Lower leg skin (tissue), 3 donors: Measurements from ENCODE around the gene CAP1.

ENCODE experiments used
- POLR2A ChIP-seq, 2 donors: fragments of 450-650 bp; IDR thresholded peaks; one replicate each; pipeline ENCODE4 v1.6.1; 2016 to 2017; ENCODE audit warnings: antibody characterized with exemption in 2 of 2, mild to moderate bottlenecking in 1 of 2, moderate library complexity in 1 of 2
- TF ChIP-seq, protein P1 (sequence below), 3 donors: fragments of 450-650 bp; IDR thresholded peaks; one replicate each; pipeline ENCODE4 v1.5.1; 2016; ENCODE audit warnings: antibody characterized with exemption in 3 of 3, mild to moderate bottlenecking in 3 of 3, moderate library complexity in 2 of 3

DNA sequence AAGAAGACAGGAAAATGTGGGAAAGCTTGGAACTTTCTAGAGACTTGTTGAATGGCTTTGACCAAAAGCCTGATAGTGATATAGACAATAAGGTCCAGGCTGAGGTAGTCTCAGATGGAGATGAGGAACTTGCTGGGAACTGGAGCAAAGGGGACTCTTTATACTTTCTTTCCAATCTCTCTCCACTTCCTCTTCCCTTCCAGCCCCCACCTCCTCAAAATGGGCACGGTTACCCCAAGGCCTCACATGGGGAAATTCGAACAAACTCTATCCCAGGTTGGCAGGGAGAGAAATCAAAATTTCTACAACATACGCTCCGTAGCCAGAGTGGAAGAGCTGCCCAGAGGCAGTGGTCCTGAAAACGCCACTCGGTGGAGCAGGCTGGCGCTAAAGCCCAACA lies 41.3 kb downstream of the CAP1 start:
- no peak for TF ChIP-seq POLR2A (IDR thresholded peaks at IDR 0.05)
- TF ChIP-seq, protein P1, sequence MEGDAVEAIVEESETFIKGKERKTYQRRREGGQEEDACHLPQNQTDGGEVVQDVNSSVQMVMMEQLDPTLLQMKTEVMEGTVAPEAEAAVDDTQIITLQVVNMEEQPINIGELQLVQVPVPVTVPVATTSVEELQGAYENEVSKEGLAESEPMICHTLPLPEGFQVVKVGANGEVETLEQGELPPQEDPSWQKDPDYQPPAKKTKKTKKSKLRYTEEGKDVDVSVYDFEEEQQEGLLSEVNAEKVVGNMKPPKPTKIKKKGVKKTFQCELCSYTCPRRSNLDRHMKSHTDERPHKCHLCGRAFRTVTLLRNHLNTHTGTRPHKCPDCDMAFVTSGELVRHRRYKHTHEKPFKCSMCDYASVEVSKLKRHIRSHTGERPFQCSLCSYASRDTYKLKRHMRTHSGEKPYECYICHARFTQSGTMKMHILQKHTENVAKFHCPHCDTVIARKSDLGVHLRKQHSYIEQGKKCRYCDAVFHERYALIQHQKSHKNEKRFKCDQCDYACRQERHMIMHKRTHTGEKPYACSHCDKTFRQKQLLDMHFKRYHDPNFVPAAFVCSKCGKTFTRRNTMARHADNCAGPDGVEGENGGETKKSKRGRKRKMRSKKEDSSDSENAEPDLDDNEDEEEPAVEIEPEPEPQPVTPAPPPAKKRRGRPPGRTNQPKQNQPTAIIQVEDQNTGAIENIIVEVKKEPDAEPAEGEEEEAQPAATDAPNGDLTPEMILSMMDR (IDR thresholded peaks at IDR 0.05), result no peak
